IPS DF 19.7 (cell line): ENCODE data around the gene FRY.

ENCODE experiments used
- DNase-seq: peaks from one replicate; pipeline ENCODE4 v3.0.0-alpha.2; 2013; ENCODE audit warnings: low read depth, low spot score

FRY gene

GRCh38 chr13:32257649-32258048, 226.1 kb downstream of the FRY start:
- DNase-seq: no peak

- no peak for DNase-seq
These were observed 227.5 kb downstream of the FRY start for GRCh38 chr13:32259116-32259515.

DNA sequence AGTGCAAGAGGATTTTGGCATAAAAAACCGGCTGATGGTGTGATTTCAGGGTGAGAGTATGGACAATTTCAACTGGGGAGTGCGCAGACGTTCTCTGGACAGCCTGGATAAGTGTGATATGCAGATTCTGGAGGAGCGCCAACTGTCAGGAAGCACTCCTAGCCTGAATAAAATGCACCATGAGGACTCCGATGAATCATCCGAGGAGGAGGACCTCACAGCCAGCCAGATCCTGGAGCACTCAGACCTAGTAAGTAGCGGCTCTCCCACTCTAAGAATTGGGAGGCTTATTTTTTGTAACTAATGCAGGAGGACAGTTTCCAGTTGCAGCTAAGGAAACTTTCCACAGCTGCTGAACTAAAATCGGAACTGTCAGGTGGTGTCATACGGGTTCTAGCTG, 230.0 kb downstream of the FRY start:
- DNase-seq: no peak

- DNase-seq: no peak
These were observed 230.6 kb downstream of the FRY start for GRCh38 chr13:32262165-32262564.

GRCh38 chr13:32262619-32263018, 231.0 kb downstream of the FRY start:
- no peak for DNase-seq

DNA sequence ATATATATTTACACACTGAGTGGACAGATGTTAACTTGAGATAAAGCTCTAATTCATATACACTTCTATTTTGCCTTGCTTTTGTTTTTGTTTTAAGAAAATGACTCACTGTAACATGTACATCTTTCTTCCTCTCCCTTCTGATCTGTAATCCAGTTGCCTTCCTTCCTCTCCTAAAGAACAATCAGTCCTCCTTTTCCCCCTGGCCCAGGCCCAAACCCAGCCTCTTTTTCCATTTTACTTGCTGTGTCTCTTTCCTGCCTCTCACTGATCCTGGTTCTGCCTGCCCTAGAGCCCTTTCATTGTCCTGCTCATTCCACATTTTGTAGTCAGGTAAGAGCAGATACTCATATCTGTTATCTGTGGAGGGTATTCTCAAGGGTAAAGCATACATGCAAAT, 232.8 kb downstream of the FRY start:
- DNase-seq: no peak

GRCh38 chr13:32265726-32266125, 234.2 kb downstream of the FRY start:
- no peak for DNase-seq

GRCh38 chr13:32266130-32266529, 234.6 kb downstream of the FRY start:
- DNase-seq: no peak

DNA sequence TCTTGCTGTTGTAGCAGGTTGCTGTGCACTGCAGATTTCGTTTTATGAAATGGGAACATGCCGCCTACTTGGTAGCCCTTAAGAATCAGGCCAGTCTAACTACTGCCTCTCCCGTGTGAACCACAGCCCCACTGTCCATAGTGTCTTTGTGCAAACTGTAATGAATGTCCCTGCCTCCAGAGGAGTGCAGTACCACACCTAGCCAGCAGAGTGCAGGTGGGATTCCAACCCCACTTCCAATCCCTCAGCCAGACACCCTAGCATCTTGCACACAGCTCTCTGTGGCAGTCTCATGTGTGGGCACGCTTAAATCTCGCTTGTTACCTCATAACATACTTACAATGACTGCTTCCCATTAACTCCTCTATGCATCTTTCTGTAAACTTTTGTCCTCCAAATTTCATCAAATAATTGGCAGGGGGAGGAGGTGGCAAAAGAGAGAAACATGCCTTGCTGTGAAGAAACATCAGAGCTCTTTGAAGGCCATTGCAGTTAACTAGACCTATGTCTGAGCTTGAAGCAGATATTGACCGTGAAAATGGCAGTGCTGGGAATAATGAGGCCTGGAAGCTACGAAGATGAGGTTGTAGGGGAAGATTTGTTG, 236.4 kb downstream of the FRY start:
- no peak for DNase-seq

- DNase-seq: no peak
These were observed 240.6 kb downstream of the FRY start for GRCh38 chr13:32272021-32272683.

- DNase-seq: no peak
These were observed 246.3 kb downstream of the FRY start for GRCh38 chr13:32277839-32278238.

DNA sequence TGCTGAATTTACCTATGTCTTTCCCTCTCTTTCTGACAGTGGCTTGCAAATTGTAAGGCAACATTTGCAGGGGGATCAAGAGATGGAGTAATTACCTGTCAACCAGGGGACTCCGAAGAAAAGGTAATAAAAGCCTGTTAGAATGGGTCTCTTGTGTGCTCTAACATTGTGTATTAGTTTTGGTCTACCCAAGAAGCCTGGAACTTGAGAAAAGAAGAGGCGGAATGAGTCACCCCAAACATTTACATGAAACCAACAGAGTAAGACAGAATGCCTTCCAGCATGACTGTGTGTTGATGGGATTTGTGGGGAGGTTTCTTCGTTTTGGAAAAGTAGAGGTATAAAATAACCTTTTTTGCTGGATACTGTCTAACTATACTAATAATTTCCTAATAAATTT, 246.9 kb downstream of the FRY start:
- DNase-seq: no peak

DNA sequence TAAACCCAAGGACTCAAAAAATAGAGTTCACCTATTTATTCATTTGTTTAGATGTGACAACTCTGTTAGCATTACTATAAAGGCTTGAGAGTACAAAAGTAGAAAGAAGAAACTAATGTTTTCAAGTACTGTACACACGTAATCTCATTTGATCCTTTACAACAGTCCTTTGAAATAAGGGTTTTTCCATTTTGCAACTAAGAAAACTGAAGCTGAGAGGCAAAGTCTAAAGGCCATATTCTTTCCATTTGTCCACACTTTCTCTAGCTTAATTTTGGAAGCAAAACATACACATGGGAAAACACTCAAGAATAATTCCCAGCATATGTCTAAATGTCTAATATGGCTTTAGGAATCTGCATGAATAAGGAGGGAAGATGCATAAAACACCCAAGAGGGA, 249.5 kb downstream of the FRY start:
- DNase-seq: no peak

DNA sequence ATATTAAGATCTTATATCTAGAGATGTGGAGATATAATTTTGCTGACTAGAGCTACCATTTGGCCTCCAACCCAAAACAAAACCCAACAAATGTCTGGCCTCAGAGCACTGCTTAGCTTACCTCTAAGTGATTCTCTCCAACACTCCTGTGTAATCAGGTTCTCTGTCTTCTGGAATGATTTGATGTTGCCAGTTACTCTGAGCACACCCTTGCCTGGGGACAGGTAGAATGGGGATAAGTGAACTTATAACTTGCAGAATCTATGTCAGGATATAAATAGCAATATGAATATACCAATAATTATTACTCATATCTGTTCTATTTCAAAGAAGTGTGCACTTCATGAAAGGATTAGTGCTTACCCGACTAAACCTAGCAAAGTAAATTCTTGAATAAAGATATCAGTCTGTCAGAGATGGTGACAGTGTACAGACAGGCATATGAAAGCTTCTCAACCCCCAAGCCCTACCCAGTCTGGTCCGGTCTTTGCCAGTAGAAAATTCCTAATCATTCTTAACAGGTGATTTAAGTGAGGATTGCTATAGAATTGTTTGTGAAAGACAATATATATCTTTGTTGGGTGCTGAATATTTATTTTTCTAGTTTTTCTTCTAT, 250.6 kb downstream of the FRY start:
- no peak for DNase-seq

DNA sequence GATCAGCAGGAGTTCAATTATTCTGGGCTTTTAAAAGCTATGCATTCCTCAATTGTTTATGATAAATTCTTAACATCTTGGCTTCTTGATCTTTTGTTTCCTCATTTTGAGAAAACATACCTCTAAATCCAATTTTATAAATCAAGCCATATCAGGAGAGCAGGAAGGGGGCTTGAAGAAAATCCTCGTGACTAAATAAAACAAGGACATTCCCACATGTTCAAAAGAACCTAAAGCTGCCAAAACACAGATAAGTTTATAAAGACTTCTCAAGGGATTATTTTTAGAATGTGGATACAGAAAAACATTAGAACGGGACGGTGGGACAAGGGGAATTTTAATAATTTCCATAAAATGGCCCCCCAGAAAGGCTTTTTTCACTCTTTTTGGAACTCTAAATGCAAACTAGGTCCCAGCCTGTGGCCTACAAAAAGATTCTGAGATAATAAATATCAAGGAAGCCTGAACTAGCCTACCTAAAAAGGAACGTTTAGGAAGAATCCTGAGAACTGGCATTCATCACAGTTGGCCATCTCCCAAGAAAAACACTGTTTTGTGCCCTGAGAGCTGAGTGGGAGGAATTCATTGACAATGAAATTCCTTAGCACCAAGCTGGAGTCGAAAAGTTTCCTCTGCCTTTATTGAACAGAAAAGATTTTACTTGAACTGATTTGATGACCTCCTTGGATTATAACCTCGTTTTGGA, 253.5 kb downstream of the FRY start:
- no peak for DNase-seq

GRCh38 chr13:32285633-32285965, 254.0 kb downstream of the FRY start:
- no peak for DNase-seq

GRCh38 chr13:32297206-32297605, 265.6 kb downstream of the FRY start:
- DNase-seq: no peak

DNA sequence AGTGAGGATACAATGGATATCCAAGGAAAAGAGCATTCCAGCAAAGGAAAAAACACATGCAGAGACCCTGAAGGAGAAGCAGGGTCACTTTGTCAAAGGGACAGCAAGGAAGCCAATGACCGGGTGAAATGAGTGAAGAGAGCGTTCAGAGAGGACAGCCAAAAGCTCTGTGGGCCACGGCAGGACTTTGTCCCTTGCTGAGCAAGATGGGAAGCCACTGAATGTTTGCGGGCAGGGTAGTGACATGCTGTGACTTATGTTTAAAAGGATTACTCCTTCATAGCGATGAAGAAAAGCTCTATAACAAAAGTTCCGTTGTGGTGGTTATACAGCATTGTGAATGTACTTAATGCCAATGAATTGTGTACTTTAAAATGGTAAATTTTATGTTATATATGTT, 267.1 kb downstream of the FRY start:
- DNase-seq: no peak

DNA sequence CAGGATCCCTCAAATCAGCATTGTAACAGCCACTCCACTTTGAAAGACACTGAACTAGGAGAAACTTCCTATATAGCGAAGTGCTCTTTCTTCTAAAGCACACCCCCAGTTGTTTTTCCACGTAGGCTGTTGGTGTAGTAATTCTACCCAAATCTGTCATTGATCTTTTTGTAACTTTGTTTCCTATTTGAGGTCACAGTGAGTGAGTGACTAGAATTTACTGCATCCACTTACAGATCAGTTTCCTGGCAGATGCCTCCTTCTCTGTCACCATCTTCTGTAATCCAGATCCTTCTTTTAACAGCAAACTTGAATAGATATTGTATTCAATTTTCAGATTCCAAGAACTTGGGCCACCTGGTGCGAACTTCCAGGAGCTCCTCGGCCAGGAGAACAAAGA, 268.3 kb downstream of the FRY start:
- DNase-seq: no peak

GRCh38 chr13:32300406-32300805, 268.8 kb downstream of the FRY start:
- no peak for DNase-seq

GRCh38 chr13:32300920-32301319, 269.3 kb downstream of the FRY start:
- DNase-seq: no peak

DNA sequence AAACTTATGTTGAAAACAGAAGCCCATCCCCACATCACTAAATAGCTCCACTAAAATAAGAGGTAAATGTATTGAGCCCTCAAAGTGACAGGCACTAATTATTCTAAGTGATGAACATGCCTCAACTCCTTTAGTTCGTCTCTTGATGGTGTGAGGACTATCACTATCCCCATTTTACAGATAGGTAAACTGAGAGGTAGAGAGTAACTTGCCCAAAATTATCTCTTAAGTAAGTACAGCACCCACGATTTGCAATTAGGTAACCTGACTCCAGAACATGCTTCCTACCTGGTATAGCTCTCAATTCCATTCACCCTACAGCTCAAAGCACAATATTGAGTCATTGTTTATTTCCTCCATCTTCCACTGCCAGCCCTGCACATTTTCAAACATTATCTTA, 270.9 kb downstream of the FRY start:
- DNase-seq: no peak

DNA sequence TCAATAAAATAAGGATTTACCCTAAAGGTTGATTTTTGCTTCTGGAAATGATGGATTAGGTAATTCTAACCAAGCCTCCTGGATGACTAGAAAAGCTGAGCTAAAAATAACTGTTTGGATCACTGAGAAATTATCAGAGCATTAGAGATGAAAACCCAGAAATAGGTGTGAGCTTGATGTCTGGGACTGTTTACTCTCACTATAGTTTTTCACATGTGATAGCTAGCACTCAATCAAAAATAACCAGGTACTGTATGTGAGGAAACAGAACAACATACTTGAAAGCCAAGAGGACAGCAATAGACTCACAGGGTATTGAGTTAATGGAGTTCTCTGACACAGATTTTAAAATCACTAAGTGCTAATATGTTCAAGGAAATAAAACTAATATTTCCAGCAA, 274.1 kb downstream of the FRY start:
- no peak for DNase-seq
